PC-9 (cell line): ENCODE measurements around the gene TTC32. TPM values are rescaled to one million over a fixed set of nuclear protein-coding genes. Genes with fewer than 3 reads are reported as not detected.

Experiments
- BruUV-seq: library from RNA; stranded (reverse); fragments of 400-500 nt; replicated peaks from 2 replicates; lab custom pipeline; 2021; lab: Mats Ljungman, UMichigan
- CTCF ChIA-PET: fragments of 300-600 bp; sonication (Branson Sonifier 250); formaldehyde crosslinking; loops from one replicate; lab custom pipeline; 2022; ENCODE audit warnings: antibody characterized with exemption; lab: Charles Lee
- POLR2A ChIA-PET: fragments of 300-600 bp; sonication (Branson Sonifier 250); formaldehyde crosslinking; loops from one replicate; lab custom pipeline; 2022; ENCODE audit warnings: antibody characterized with exemption; ENCODE audit not compliant: unreplicated experiment; lab: Charles Lee
- DNase-seq, 2 experiments: peaks; one replicate each; pipeline versions ENCODE4 v3.0.0 to v3.0.0-alpha.2; 2015 to 2022; ENCODE audit warnings: mixed read lengths in 1 of 2
- H2AFZ ChIP-seq: fragments of 200-600 bp; sonication (generic); 2 replicates; pipeline ENCODE4 v1.8.1; 2017; ENCODE audit warnings: antibody characterized with exemption
- H3F3A ChIP-seq: fragments of 200-600 bp; sonication (generic); 2 replicates; pipeline ENCODE4 v1.8.1; 2017; ENCODE audit warnings: antibody characterized with exemption, mild to moderate bottlenecking, low read depth; ENCODE audit not compliant: insufficient read depth
- H3K27ac ChIP-seq: fragments of 200-600 bp; sonication (generic); 2 replicates; pipeline ENCODE4 v1.6.1; 2016; ENCODE audit warnings: mixed run types
- H3K27me3 ChIP-seq: fragments of 200-600 bp; sonication (generic); 2 replicates; pipeline ENCODE4 v1.6.1; 2016; ENCODE audit warnings: low read depth, mixed run types; ENCODE audit not compliant: insufficient read depth
- H3K36me3 ChIP-seq: fragments of 200-600 bp; sonication (generic); 2 replicates; pipeline ENCODE4 v1.6.1; 2016; ENCODE audit warnings: low read depth, mixed run types
- H3K4me1 ChIP-seq: fragments of 200-600 bp; sonication (generic); replicated peaks from 2 replicates; pipeline ENCODE4 v1.6.1; 2016; ENCODE audit warnings: mixed run types; ENCODE audit not compliant: insufficient read depth
- H3K4me2 ChIP-seq: fragments of 200-600 bp; sonication (generic); 2 replicates; pipeline ENCODE4 v1.6.1; 2017; ENCODE audit warnings: mixed run types
- H3K4me3 ChIP-seq: fragments of 200-600 bp; sonication (generic); 2 replicates; pipeline ENCODE4 v1.6.1; 2016; ENCODE audit warnings: mixed run types
- H3K79me2 ChIP-seq: fragments of 200-600 bp; sonication (generic); 2 replicates; pipeline ENCODE4 v1.6.1; 2017; ENCODE audit warnings: low read depth, mixed run types
- H3K9me2 ChIP-seq: fragments of 200-600 bp; sonication (generic); 2 replicates; pipeline ENCODE4 v1.8.1; 2017; ENCODE audit warnings: mild to moderate bottlenecking; ENCODE audit not compliant: insufficient read depth
- H3K9me3 ChIP-seq: fragments of 200-600 bp; sonication (generic); 2 replicates; pipeline ENCODE4 v1.8.1; 2016; ENCODE audit warnings: low read depth; ENCODE audit not compliant: insufficient read depth
- H4K20me1 ChIP-seq: fragments of 200-600 bp; sonication (generic); 2 replicates; pipeline ENCODE4 v1.8.1; 2017; ENCODE audit not compliant: insufficient read depth
- CTCF ChIP-seq: fragments of 200-600 bp; sonication (generic); conservative IDR thresholded peaks from 2 replicates; pipeline ENCODE4 v1.6.1; 2017; ENCODE audit warnings: mixed run types, antibody characterized with exemption, mild to moderate bottlenecking, moderate library complexity
- EZH2 ChIP-seq: fragments of 200-600 bp; sonication (generic); IDR thresholded peaks from 2 replicates; pipeline ENCODE4 v1.8.0; 2017; ENCODE audit warnings: antibody characterized with exemption, low read depth
- intact Hi-C: fragments of 100-400 bp; cut with micrococcal nuclease; formaldehyde crosslinking; loops from one replicate; pipeline ENCODE4 v1.10.0; 2022; ENCODE audit not compliant: unreplicated experiment
- total RNA-seq: library from RNA; stranded (reverse); gene quantifications from 2 replicates; pipeline ENCODE4 v1.2.3, GENCODE V29; 2021

TTC32 gene
- total RNA-seq, 1 experiment from 2014 or later = 36.2 TPM

- no peaks in the 10 kb centered on the region for H3K9me2 ChIP-seq
- no TSS peak for BruUV-seq
- TF ChIP-seq EZH2 (no peak), CTCF (no peak)
- no peaks in the 10 kb centered on the region for H4K20me1 ChIP-seq
- intact Hi-C loops = loop anchor here (2.0 to 5.0 kb wide), 5 partner anchors 85 to 1341 kb away; no protein-coding TSS in a partner anchor
- peaks cover 14% of the 10 kb centered on the region for H3K4me1 ChIP-seq
- no peak overlapping the region for H3K27ac ChIP-seq
- H3K4me2 ChIP-seq = no peak overlapping the region
- no peak overlapping the region for H3K4me3 ChIP-seq
- H3K27me3 ChIP-seq = no peaks in the 10 kb centered on the region
- no peaks in the 10 kb centered on the region for H3K9me3 ChIP-seq
- no peaks in the 10 kb centered on the region for H3K36me3 ChIP-seq
- ChIA-PET POLR2A (no interaction called here), CTCF (no interaction called here)
- H2AFZ ChIP-seq = no peak overlapping the region
- no peaks in the 10 kb centered on the region for H3F3A ChIP-seq
- no peak for DNase-seq
- H3K79me2 ChIP-seq = no peaks in the 10 kb centered on the region
Observed at GRCh38 chr2:19861813-19862212, 40.0 kb downstream of the TTC32 start.

GRCh38 chr2:19860022-19860421 is 41.8 kb downstream of the TTC32 start:
- TF ChIP-seq EZH2 = no peak
- TF ChIP-seq CTCF = no peak
- no peaks in the 10 kb centered on the region for H3K79me2 ChIP-seq
- no peak overlapping the region for H3K4me3 ChIP-seq
- peaks cover 14% of the 10 kb centered on the region for H3K4me1 ChIP-seq
- CTCF ChIA-PET = no interaction called here
- DNase-seq = no peak
- no peak overlapping the region for H2AFZ ChIP-seq
- BruUV-seq = no TSS peak
- no peaks in the 10 kb centered on the region for H4K20me1 ChIP-seq
- no peak overlapping the region for H3K27ac ChIP-seq
- H3K9me2 ChIP-seq = no peaks in the 10 kb centered on the region
- POLR2A ChIA-PET = no interaction called here
- no peak overlapping the region for H3K4me2 ChIP-seq
- H3K9me3 ChIP-seq = no peaks in the 10 kb centered on the region
- no peaks in the 10 kb centered on the region for H3K36me3 ChIP-seq
- intact Hi-C loops = loop anchor here (5.0 kb wide), 2 partner anchors 83 to 188 kb away; no protein-coding TSS in a partner anchor
- H3F3A ChIP-seq = no peaks in the 10 kb centered on the region
- no peaks in the 10 kb centered on the region for H3K27me3 ChIP-seq

- ChIA-PET CTCF (no interaction called here), POLR2A (no interaction called here)
- Histone ChIP-seq H3F3A (no peaks in the 10 kb centered on the region), H4K20me1 (no peaks in the 10 kb centered on the region), H3K4me2 (no peak overlapping the region), H3K27me3 (no peaks in the 10 kb centered on the region), H3K79me2 (no peaks in the 10 kb centered on the region), H3K4me3 (no peak overlapping the region), H2AFZ (no peak overlapping the region), H3K36me3 (no peaks in the 10 kb centered on the region), H3K4me1 (peaks cover 14% of the 10 kb centered on the region), H3K9me3 (no peaks in the 10 kb centered on the region), H3K27ac (no peak overlapping the region), H3K9me2 (no peaks in the 10 kb centered on the region)
- BruUV-seq = no TSS peak
- intact Hi-C loops = loop anchor here (10.0 kb wide), 1 partner anchor 325 kb away; no protein-coding TSS in a partner anchor
- no peak for DNase-seq
- TF ChIP-seq EZH2 (no peak), CTCF (no peak)
Observed at GRCh38 chr2:19859565-19859964, 42.2 kb downstream of the TTC32 start.
